Measurements from ENCODE around the gene CALN1.

GRCh38 chr7:71905821-71906220 is 506.3 kb downstream of the CALN1 start:
- TF ChIP-seq CTCF (IDR thresholded peaks at IDR 0.05): no peak
- TF ChIP-seq POLR2A (IDR thresholded peaks at IDR 0.05): no peak
- no peak for TF ChIP-seq EP300 (IDR thresholded peaks at IDR 0.05)
- TF ChIP-seq POLR2AphosphoS5 (IDR thresholded peaks at IDR 0.05): no peak

All from gastroesophageal sphincter (tissue), 3 donors.